ENCODE data around the gene F13A1.

DNA sequence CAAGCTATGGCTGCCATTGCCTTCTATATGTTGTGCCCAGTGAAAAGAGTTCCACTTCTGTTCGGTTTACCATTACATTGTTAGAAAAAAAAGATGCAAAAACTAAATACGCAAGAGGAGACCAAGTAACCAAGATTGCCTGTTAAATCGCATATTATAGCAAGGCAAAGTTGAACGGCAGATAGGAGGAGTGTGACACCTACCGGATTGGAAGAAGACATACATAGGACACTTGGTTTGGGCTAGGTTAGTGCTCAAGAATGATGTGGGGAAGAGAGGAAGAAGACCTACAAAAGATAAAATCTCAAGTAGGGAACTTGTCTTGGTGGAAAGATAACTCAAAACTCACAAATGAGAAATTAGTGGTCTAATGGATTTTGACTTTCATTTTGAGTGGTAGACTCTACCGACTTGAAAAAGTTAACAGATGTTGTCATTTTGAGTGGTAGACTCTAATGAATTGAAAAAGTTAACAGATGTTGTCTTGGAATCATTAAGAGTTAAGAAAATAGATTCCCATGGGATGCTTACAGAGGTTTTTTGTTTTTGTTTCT lies 95.5 kb downstream of the F13A1 start:
- TF ChIP-seq, protein P1, sequence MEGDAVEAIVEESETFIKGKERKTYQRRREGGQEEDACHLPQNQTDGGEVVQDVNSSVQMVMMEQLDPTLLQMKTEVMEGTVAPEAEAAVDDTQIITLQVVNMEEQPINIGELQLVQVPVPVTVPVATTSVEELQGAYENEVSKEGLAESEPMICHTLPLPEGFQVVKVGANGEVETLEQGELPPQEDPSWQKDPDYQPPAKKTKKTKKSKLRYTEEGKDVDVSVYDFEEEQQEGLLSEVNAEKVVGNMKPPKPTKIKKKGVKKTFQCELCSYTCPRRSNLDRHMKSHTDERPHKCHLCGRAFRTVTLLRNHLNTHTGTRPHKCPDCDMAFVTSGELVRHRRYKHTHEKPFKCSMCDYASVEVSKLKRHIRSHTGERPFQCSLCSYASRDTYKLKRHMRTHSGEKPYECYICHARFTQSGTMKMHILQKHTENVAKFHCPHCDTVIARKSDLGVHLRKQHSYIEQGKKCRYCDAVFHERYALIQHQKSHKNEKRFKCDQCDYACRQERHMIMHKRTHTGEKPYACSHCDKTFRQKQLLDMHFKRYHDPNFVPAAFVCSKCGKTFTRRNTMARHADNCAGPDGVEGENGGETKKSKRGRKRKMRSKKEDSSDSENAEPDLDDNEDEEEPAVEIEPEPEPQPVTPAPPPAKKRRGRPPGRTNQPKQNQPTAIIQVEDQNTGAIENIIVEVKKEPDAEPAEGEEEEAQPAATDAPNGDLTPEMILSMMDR (IDR thresholded peaks at IDR 0.05): peak; percentile 53
- TF ChIP-seq RAD21 (IDR thresholded peaks at IDR 0.05; ENCODE audit: low read length): peak; percentile 61
- TF ChIP-seq, protein P2, sequence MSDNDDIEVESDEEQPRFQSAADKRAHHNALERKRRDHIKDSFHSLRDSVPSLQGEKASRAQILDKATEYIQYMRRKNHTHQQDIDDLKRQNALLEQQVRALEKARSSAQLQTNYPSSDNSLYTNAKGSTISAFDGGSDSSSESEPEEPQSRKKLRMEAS (IDR thresholded peaks at IDR 0.05; ENCODE audit: low read depth): no peak
- TF ChIP-seq GABPA (IDR thresholded peaks at IDR 0.05; ENCODE audit: low read depth): no peak
- no peak for TF ChIP-seq POLR2AphosphoS5 (IDR thresholded peaks at IDR 0.05; ENCODE audit: low read depth, low read length)
- no peak for TF ChIP-seq RXRA (IDR thresholded peaks at IDR 0.05; ENCODE audit: borderline replicate concordance, low read depth)

Measured in SK-N-SH (cell line).